Measurements from ENCODE around the gene C16orf89. TPM values are rescaled to one million over a fixed set of nuclear protein-coding genes. Genes with fewer than 3 reads are reported as not detected.

C16orf89 gene
- total RNA-seq, 1 donor from 2014 or later = 201 TPM

DNA sequence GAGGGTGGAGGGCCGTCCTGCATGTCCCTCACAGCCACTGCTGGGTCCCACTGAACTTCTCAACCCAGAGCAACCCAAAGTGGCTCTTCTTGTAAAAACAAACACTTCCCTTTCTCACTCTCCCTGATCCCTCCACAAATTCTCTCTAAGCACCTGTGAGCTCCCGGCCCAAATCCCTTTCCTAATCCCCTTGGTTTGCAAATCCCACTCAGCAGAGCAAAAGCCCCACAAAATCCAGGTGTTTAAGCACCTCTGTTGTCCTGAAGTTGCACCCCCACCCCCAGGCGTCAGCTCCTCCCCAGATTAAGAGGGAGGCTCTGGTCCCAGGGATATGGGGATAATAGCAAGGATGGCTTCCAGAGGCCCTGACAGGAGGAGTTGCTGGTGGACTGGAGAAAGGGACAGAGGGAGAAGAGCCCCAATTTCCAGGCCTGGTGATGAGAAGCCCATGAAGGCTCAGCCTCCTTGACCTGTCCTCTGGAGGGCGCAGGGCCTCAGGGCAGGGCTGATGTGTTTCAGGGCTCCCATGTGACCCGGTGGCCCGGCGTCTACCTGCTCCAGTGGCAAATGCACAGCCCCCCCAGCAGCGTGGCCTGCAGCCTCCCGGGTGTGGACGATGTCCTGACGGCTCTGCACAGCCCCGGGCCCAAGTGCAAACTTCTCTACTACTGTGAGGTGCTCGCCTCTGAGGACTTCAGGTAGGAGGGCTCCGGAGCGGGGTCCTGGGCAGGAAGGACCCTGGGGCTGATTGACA lies 55.0 kb downstream of the C16orf89 start:
- Histone ChIP-seq H3K4me3 (no peak overlapping the region), H3K27me3 (no peaks in the 10 kb centered on the region), H3K9me3 (no peaks in the 10 kb centered on the region), H3K27ac (no peak overlapping the region), H3K36me3 (no peaks in the 10 kb centered on the region), H3K4me1 (no peaks in the 10 kb centered on the region)
- no peak for DNase-seq
- intact Hi-C loops (cut with DNase I) = no loop called here
- TF ChIP-seq, protein P1, sequence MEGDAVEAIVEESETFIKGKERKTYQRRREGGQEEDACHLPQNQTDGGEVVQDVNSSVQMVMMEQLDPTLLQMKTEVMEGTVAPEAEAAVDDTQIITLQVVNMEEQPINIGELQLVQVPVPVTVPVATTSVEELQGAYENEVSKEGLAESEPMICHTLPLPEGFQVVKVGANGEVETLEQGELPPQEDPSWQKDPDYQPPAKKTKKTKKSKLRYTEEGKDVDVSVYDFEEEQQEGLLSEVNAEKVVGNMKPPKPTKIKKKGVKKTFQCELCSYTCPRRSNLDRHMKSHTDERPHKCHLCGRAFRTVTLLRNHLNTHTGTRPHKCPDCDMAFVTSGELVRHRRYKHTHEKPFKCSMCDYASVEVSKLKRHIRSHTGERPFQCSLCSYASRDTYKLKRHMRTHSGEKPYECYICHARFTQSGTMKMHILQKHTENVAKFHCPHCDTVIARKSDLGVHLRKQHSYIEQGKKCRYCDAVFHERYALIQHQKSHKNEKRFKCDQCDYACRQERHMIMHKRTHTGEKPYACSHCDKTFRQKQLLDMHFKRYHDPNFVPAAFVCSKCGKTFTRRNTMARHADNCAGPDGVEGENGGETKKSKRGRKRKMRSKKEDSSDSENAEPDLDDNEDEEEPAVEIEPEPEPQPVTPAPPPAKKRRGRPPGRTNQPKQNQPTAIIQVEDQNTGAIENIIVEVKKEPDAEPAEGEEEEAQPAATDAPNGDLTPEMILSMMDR (IDR thresholded peaks at IDR 0.05) = no peak
- ATAC-seq = no peak

DNA sequence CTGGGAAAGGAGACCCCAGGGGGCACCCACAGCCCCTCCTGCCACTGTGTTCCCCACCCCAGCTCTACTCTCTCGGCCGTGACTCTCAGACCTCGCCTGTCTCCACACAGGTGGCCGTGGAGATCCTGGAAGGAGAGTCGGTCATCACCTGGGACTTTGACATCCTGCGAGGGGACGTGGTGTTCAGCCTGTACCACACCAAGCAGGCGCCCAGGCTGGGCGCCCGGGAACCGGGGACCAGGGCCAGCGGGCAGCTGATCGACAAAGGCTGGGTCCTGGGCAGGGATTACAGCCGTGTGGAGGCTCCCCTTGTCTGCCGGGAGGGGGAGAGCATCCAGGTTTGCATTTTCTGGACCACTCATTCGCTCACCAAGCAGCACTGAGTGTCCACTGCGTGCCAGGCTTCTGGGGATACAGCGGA lies 57.4 kb downstream of the C16orf89 start:
- Histone ChIP-seq H3K36me3 (no peaks in the 10 kb centered on the region), H3K4me3 (no peak overlapping the region), H3K4me1 (no peaks in the 10 kb centered on the region), H3K27me3 (no peaks in the 10 kb centered on the region), H3K9me3 (no peaks in the 10 kb centered on the region), H3K27ac (no peak overlapping the region)
- intact Hi-C loops (cut with DNase I) = no loop called here
- TF ChIP-seq, protein P1 (IDR thresholded peaks at IDR 0.05) = no peak
- ATAC-seq = no peak
- no peak for DNase-seq

DNA sequence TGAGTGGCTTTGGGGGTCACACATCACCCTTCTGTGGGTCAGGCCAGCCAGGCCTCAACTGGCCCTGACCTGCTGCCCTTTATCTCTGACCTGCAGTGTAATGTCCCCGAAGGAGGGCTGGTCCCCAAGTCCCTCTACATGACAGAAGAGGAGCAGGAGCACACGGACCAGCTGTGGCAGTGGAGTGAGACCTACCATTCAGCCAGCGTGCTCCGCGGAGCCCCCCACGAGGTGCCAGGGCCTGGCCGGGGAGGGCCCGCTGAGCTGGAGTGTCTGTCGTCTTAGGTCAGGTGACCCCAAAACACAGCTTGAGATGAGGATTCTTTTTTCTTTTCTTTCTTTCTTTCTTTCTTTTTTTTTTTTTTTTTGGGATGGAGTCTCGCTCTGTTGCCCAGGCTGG lies 58.5 kb downstream of the C16orf89 start:
- no peaks in the 10 kb centered on the region for H3K4me1 ChIP-seq
- no peaks in the 10 kb centered on the region for H3K27me3 ChIP-seq
- no peak overlapping the region for H3K27ac ChIP-seq
- ATAC-seq (no peak), DNase-seq (no peak)
- no peaks in the 10 kb centered on the region for H3K9me3 ChIP-seq
- no peak overlapping the region for H3K4me3 ChIP-seq
- intact Hi-C loops (cut with DNase I) = no loop called here
- H3K36me3 ChIP-seq = no peaks in the 10 kb centered on the region
- TF ChIP-seq, protein P1 (IDR thresholded peaks at IDR 0.05) = no peak

DNA sequence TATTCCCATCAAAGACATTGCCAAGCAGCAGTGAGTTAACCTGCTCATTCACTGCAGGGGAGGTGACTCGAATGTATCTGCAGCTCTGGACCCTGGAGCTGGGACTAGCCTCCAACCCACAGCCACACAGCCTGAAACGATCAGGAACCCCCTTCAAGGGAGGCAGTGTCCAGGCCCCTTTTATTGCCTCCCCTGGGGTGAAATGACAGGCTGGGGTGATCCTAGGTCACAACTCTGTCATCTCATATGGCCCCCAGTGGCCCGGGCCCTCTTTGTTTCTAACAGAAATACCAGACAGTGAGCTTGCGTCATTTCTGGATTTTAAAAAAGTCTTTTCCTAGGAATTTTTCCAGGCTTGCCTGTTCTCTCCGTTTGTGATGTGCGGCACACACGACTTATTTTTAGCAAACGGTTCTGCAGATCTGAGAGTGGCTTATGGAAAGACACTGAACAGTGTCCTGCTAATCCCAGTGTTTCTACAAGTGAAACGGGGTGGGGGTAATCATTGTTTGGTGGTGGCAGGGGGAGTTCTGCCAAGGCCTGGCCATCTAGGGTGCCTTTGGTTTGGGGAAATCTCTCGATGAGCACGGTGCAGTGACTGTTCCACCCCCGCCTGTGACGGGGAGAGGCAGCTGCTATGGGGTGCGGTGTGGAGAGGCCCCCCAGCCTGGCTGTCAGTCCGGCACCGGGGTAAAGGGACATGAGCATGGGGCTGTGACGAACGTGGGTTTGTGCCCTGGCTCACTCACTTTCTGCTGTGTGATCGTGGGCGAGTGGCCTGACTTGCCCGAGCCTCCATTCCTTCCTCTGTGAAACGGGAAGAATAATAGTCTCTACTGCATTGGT lies 59.2 kb downstream of the C16orf89 start:
- DNase-seq = no peak
- Histone ChIP-seq H3K4me1 (no peaks in the 10 kb centered on the region), H3K9me3 (no peaks in the 10 kb centered on the region), H3K27me3 (no peaks in the 10 kb centered on the region), H3K27ac (no peak overlapping the region), H3K36me3 (no peaks in the 10 kb centered on the region), H3K4me3 (no peak overlapping the region)
- TF ChIP-seq, protein P1 (IDR thresholded peaks at IDR 0.05) = no peak
- intact Hi-C loops (cut with DNase I) = no loop called here
- no peak for ATAC-seq

DNA sequence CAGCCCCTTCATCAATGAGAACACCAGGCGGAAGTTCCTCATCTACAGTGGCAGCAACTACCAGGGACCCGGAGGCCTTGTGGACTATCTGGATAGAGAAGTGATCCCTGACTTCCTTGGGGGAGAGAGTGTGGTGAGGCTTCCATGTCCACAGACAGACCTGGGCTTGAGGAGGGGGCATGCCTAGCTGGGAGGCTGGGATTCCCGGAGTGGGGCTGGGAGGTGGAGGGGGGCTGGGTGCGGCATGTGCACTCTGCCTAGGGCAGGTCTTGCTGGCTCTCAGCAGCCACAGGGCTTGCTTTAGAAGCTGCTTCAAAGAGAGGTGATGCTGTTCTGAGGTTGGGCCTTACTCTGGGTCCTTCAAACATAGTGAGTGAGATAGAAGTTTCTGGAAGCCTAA lies 59.8 kb downstream of the C16orf89 start:
- no peaks in the 10 kb centered on the region for H3K9me3 ChIP-seq
- no peaks in the 10 kb centered on the region for H3K4me1 ChIP-seq
- intact Hi-C loops (cut with DNase I) = no loop called here
- DNase-seq (no peak), ATAC-seq (no peak)
- H3K36me3 ChIP-seq = no peaks in the 10 kb centered on the region
- no peaks in the 10 kb centered on the region for H3K27me3 ChIP-seq
- no peak overlapping the region for H3K4me3 ChIP-seq
- TF ChIP-seq, protein P1 (IDR thresholded peaks at IDR 0.05) = no peak
- H3K27ac ChIP-seq = no peak overlapping the region

All from upper lobe of right lung (tissue), 1 donor.